ENCODE data around the gene COG5. TPM values are rescaled to one million over a fixed set of nuclear protein-coding genes. Genes with fewer than 3 reads are reported as not detected.

The COG5 gene
- total and polyA plus RNA-seq, 12 donors, result 4.4 to 43.8 (median 32.8) TPM

- intact Hi-C loops (cut with DNase I), result no loop called here
- Histone ChIP-seq H3K27me3 (no peaks in the 10 kb centered on the region), H3K36me3 (replicated peaks in 1 of 2) (no peaks in the 10 kb centered on the region), H3K4me3 (no peak overlapping the region), H3K4me1 (replicated peaks in 1 of 2) (peaks cover 0 to 10% of the 10 kb centered on the region in 2 donors), H3K9me3 (replicated peaks in 1 of 3) (no peaks in the 10 kb centered on the region), H3K27ac (no peak overlapping the region)
- 92 to 100% (median 95%) methylated on average over 2 of the region's 2 CpGs for WGBS, 4 donors
- no peak for DNase-seq
- TF ChIP-seq, protein P1, sequence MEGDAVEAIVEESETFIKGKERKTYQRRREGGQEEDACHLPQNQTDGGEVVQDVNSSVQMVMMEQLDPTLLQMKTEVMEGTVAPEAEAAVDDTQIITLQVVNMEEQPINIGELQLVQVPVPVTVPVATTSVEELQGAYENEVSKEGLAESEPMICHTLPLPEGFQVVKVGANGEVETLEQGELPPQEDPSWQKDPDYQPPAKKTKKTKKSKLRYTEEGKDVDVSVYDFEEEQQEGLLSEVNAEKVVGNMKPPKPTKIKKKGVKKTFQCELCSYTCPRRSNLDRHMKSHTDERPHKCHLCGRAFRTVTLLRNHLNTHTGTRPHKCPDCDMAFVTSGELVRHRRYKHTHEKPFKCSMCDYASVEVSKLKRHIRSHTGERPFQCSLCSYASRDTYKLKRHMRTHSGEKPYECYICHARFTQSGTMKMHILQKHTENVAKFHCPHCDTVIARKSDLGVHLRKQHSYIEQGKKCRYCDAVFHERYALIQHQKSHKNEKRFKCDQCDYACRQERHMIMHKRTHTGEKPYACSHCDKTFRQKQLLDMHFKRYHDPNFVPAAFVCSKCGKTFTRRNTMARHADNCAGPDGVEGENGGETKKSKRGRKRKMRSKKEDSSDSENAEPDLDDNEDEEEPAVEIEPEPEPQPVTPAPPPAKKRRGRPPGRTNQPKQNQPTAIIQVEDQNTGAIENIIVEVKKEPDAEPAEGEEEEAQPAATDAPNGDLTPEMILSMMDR (IDR thresholded peaks at IDR 0.05), result no peak
- TF ChIP-seq POLR2A (IDR thresholded peaks at IDR 0.05), result no peak
Measured at GRCh38 chr7:107479303-107479702, 84.4 kb downstream of the COG5 start.

DNA sequence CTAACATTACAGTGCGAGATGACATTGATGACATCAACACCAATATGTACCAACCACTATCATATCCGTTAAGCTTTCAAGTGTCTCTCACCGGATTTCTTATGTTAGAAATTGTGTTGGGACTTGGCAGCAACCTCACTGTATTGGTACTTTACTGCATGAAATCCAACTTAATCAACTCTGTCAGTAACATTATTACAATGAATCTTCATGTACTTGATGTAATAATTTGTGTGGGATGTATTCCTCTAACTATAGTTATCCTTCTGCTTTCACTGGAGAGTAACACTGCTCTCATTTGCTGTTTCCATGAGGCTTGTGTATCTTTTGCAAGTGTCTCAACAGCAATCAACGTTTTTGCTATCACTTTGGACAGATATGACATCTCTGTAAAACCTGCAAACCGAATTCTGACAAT is 89.6 kb downstream of the COG5 start:
- 86 to 92% (median 88%) methylated on average over 5 of the region's 5 CpGs for WGBS, 4 donors
- intact Hi-C loops (cut with DNase I), result no loop called here

GRCh38 chr7:107472116-107472515 is 91.6 kb downstream of the COG5 start:
- Histone ChIP-seq H3K4me3 (no peak overlapping the region), H3K27ac (no peak overlapping the region), H3K27me3 (no peaks in the 10 kb centered on the region), H3K9me3 (replicated peaks in 1 of 3) (no peaks in the 10 kb centered on the region), H3K36me3 (replicated peaks in 1 of 2) (no peaks in the 10 kb centered on the region), H3K4me1 (replicated peaks in 1 of 2) (peaks cover 0 to 16% of the 10 kb centered on the region in 2 donors)
- TF ChIP-seq, protein P1 (IDR thresholded peaks at IDR 0.05), result no peak
- TF ChIP-seq POLR2A (IDR thresholded peaks at IDR 0.05), result no peak
- 59 to 78% (median 69%) methylated on average over 3 of the region's 3 CpGs for WGBS, 4 donors
- intact Hi-C loops (cut with DNase I), result no loop called here
- no peak for DNase-seq

More for the DNA sequence above, 89.6 kb downstream of the COG5 start:
- TF ChIP-seq, protein P1 (IDR thresholded peaks at IDR 0.05), result no peak
- TF ChIP-seq POLR2A (IDR thresholded peaks at IDR 0.05), result no peak
- Histone ChIP-seq H3K9me3 (replicated peaks in 1 of 3) (no peaks in the 10 kb centered on the region), H3K27ac (no peak overlapping the region), H3K27me3 (no peaks in the 10 kb centered on the region), H3K4me3 (no peak overlapping the region), H3K4me1 (replicated peaks in 1 of 2) (peaks cover 0 to 16% of the 10 kb centered on the region in 2 donors), H3K36me3 (replicated peaks in 1 of 2) (no peaks in the 10 kb centered on the region)
- DNase-seq, result no peak

DNA sequence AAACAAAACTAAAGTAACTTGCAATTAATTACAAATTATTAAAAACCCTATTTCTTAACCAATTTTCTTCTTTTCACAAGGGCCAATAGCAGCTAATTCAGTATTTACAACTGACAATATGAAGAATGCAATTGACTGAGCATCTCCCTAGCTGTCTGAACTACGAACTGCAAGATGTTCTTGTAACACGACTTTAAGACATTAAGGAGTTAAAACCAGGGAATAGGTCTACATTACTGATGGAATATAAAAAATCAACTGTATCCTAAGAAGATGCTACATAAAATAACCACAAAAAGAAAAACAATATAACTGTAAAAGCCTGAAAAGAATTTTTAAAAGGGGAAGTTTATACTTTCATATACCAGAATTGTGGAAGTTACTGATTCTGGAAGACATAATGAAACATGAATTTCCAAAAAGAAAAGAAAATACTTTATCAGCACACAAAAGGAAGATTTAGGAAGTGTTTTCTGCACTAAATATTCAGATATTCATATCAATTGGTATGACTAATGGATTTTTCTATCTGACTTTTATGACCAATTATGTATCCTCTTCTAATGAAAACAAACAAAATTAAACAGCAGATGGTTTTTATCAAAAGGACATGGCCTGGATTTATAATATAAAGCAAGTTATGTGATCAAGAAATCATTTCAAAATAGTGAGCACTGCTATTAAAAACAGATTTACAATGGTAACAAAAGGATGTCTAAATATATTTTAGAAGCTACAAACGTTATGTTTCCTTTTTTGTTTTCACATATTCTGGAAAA is 92.2 kb downstream of the COG5 start:
- intact Hi-C loops (cut with DNase I), result no loop called here
- TF ChIP-seq, protein P1 (IDR thresholded peaks at IDR 0.05), result peak in 1 of 6 experiments; percentile 15
- TF ChIP-seq POLR2A (IDR thresholded peaks at IDR 0.05), result no peak
- WGBS, 4 donors, result 61 to 68% (median 66%) methylated on average over 3 of the region's 3 CpGs
- no peak overlapping the region for H3K27ac ChIP-seq
- no peak overlapping the region for H3K4me3 ChIP-seq
- no peaks in the 10 kb centered on the region for H3K36me3 ChIP-seq (replicated peaks in 1 of 2)
- H3K9me3 ChIP-seq (replicated peaks in 1 of 3), result no peaks in the 10 kb centered on the region
- DNase-seq, result no peak
- no peaks in the 10 kb centered on the region for H3K27me3 ChIP-seq
- peaks cover 0 to 10% of the 10 kb centered on the region in 2 donors for H3K4me1 ChIP-seq (replicated peaks in 1 of 2)

All from adrenal gland (tissue), 12 donors.